Gastrocnemius medialis (tissue), 4 donors: ENCODE results near the gene SSH3.

Experiments used
- CTCF ChIP-seq, 5 experiments: fragments of 450-650 bp in 3 of 5; fragments of 200-600 bp in 2 of 5; sonication (generic) in 2 of 5; IDR thresholded peaks in 4 of 5; conservative IDR thresholded peaks in 1 of 5; 1 replicate in 4 of 5; 2 replicates in 1 of 5; pipeline ENCODE4 v1.5.1; 2016 to 2019; ENCODE audit warnings: antibody characterized with exemption in 5 of 5, mild to moderate bottlenecking in 3 of 5, moderate library complexity in 3 of 5
- POLR2A ChIP-seq, 2 donors: fragments of 450-650 bp; IDR thresholded peaks; one replicate each; pipeline ENCODE4 v1.6.1; 2017; ENCODE audit warnings: antibody characterized with exemption in 2 of 2, mild to moderate bottlenecking in 2 of 2, moderate library complexity in 2 of 2

GRCh38 chr11:67268962-67269268 lies 34.4 kb upstream of the SSH3 start:
- TF ChIP-seq CTCF (IDR thresholded peaks at IDR 0.05 in 4 of 5, conservative IDR thresholded peaks at IDR 0.05 in 1 of 5) (no peak), POLR2A (IDR thresholded peaks at IDR 0.05) (no peak)
